HEK293T (cell line): ENCODE results near the gene PMS1.

Experiments used
- ARNT ChIP-seq: fragments of 450-650 bp; IDR thresholded peaks from 2 replicates; pipeline ENCODE4 v1.6.1; 2017; ENCODE audit warnings: mild to moderate bottlenecking
- ELF4 ChIP-seq: fragments of 450-650 bp; IDR thresholded peaks from 2 replicates; pipeline ENCODE4 v1.6.1; 2017; ENCODE audit warnings: antibody characterized with exemption
- FOXA1 ChIP-seq: fragments of 450-650 bp; IDR thresholded peaks from 2 replicates; pipeline ENCODE4 v1.6.1; 2016; ENCODE audit warnings: mild to moderate bottlenecking
- FOXK2 ChIP-seq: fragments of 450-650 bp; IDR thresholded peaks from 2 replicates; pipeline ENCODE4 v1.6.1; 2016; ENCODE audit warnings: mild to moderate bottlenecking
- FOXM1 ChIP-seq: fragments of 450-650 bp; IDR thresholded peaks from 2 replicates; pipeline ENCODE4 v1.6.1; 2017; ENCODE audit warnings: mild to moderate bottlenecking, borderline replicate concordance
- HDGF ChIP-seq: fragments of 450-650 bp; IDR thresholded peaks from 2 replicates; pipeline ENCODE4 v1.6.1; 2017; ENCODE audit warnings: antibody characterized with exemption, borderline replicate concordance
- LEF1 ChIP-seq: fragments of 450-650 bp; IDR thresholded peaks from 2 replicates; pipeline ENCODE4 v1.6.1; 2017; ENCODE audit warnings: mild to moderate bottlenecking, borderline replicate concordance
- NFRKB ChIP-seq: fragments of 450-650 bp; IDR thresholded peaks from 2 replicates; pipeline ENCODE4 v1.6.1; 2016; ENCODE audit warnings: mild to moderate bottlenecking, moderate library complexity
- SP1 ChIP-seq: fragments of 450-650 bp; IDR thresholded peaks from 2 replicates; pipeline ENCODE4 v1.6.1; 2017
- SUZ12 ChIP-seq: fragments of 450-650 bp; IDR thresholded peaks from 2 replicates; pipeline ENCODE4 v1.6.1; 2016; ENCODE audit warnings: mild to moderate bottlenecking
- TARDBP ChIP-seq: fragments of 450-650 bp; IDR thresholded peaks from 2 replicates; pipeline ENCODE4 v1.6.1; 2016
- ZNF384 ChIP-seq: fragments of 450-650 bp; IDR thresholded peaks from 2 replicates; pipeline ENCODE4 v1.6.1; 2016

GRCh38 chr2:189866296-189866695 is 82.0 kb downstream of the PMS1 start:
- TF ChIP-seq FOXM1 (no peak), ARNT (no peak), FOXA1 (no peak), FOXK2 (no peak), LEF1 (no peak), HDGF (no peak), NFRKB (no peak), SP1 (no peak), SUZ12 (no peak), TARDBP (no peak), ELF4 (no peak), ZNF384 (no peak)
